HG03575 (cell line): Measurements from ENCODE around the gene TMIGD3.
"Not testable (repeated sequence)": the region's sequence is repeated elsewhere in the genome, so short reads cannot be mapped to it uniquely, and the experiment has no call there.

Experiments used
- ATAC-seq: cut with Tn5 transposase; IDR thresholded peaks from one replicate; pipeline ENCODE4 v1.9.1; 2021; ENCODE audit not compliant: unreplicated experiment, insufficient number of reproducible peaks, low FRiP score; ENCODE audit errors: extremely low read depth

TMIGD3 gene

DNA sequence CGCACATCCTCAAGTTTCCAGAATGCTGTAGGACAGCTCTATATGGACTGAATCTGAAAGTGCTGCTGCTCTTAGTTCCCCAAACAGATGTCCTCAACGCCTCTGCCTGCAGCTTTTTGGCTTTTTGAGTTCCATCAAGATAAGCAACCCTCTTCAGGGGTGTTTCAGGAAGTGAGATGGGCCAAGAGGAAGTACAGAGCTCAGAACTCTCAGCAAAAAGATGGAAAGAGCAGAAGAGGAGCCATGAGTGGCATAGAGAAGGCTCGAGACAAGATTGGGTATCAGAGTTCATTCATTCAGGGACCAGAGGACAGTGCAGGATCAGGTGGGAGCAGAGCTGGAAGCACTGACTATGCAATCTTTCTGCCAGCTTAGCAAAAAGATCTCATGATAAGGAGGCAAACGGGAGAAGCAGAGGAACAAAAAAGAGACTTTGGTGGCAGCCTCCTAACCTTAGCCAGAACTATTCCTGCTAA lies at the start of gene TMIGD3, which contains the start of gene ADORA3:
TSS of gene TMIGD3 (minus strand) at position 49 of the 476 bp plus-strand sequence. CDS start 279 bp downstream, outside the sequence.
TSS of gene ADORA3 (minus strand) at position 49 of the 476 bp plus-strand sequence. CDS start 279 bp downstream, outside the sequence.
- ATAC-seq = no peak

DNA sequence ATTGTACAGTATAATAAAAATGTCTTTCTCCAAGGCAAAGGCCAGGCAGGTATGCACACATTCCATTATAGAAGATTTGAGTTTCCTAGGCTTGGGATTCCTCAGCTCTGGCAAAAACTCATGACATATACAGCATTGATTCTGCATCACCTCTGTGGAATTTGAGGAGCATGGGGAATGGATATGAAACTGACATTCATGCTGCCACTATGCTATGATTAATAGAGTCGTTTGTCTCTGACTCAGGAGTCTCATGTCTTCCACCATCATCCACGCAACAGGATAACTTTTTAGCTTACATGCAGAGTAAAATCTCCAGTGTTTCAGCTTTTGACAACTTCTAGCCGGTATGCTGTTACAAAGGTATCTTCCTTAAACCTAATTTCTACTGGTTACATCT lies 49.8 kb upstream of the TMIGD3 start:
- ATAC-seq = no peak

DNA sequence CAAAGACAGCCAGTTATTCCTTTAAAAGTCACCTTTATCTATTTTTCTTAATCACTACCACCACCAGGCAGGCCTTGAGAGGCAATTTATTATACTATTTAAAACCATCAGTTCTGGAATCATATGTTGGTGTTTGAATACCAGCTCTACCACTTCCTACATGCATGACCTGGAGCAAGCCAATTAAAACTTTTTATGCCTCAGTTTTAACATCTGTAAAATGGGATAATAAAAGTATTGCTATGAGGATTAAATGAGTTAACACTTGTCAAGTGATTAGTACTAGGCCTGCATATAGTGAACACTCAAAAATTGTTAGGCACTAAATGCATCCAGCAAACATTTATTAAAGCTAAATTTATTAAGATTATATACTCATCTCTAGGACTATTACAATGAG lies 49.2 kb upstream of the TMIGD3 start:
- ATAC-seq = no peak

DNA sequence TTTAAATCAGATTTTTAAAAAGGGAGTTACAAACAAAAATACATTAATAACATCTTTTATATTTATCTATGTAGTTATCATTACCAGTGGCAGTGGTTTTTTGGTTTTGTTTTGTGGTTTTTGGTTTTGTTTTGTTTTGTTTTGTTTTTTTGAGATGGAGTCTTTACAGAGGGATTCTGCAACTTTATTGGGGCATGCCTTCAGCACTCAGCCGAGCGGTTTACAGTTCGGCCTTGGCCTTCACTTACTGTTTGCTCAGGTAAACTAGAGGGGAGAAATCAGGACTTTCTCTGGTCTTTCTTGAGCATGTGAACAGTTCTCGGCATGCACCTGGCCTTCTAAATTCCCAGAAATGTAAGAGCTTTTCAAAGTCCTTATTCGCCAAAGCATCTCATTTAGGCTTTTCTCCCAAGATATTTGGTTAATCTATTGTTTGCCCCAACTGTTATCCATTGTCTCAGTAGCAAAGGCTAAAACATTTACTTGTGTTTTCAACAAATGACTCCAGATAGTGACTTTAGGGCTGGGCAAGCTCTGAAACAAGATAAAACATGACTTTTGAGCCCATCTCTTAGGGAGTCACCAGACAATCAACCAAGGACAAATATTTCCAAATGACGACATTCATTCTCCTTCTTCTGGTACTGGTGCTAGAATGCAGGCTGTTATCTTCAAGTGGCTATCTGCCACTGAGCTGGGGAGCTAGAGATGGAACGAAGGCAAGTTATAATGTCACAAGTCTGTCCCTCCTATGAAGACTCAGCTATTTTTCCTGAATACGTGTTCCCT lies 48.4 kb upstream of the TMIGD3 start:
- ATAC-seq = no peak

DNA sequence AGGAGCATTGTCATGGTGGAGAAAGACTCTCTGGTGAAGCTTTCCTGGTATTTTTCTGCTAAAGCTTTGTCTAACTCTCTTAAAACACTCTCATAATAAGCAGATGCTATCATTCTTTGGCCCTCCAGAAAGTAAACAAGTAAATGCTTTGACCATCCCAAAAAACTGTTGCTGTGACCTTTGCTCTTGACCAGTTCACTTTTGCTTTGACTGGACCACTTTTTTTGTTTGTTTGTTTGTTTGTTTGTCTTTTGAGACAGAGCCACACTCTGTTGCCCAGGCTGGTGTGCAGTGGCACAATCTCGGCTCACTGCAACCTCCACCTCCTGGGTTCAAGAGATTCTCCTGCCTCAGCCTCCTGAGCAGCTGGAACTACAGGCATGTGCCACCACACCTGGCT lies 44.4 kb upstream of the TMIGD3 start:
- not testable (repeated sequence) for ATAC-seq

DNA sequence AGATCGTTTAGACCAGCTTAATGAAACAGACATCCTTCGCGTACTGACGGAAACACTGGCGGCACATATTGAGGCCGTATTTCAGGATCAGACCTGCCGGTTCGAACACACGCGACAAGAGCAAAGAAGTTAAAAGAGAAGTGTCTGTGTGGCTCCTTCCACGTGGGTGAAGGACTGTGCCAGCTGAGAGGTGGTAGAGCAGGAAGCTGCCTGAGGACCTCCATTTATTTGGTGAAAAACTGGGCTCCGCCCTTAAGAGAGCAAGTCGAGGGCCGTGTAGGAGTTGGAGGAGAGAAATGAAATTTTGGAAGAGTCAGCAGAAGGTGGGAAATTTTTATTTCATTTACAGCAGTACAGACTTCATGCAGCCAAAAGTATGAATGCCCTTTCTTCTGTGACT lies 38.8 kb upstream of the TMIGD3 start:
- ATAC-seq = no peak

DNA sequence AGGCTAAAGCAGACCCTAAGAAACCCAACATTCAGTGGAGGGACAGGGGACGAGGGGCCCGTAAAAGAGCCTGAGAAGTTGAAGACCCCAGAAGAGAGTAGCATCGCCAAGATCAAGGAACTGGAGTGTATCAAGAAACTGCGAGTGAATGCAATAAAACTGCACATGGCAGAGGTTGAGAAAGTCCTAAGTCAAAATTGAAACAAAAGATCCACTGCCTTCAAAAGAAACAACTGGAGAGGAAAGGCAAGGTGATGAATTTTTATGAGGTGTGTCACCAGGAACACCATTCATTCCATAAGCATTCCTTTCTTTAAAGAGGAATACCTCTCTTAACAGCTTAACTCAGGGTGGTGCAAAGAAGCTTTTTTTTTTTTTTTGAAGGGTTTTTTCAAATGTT lies 38.3 kb upstream of the TMIGD3 start:
- ATAC-seq = no peak

DNA sequence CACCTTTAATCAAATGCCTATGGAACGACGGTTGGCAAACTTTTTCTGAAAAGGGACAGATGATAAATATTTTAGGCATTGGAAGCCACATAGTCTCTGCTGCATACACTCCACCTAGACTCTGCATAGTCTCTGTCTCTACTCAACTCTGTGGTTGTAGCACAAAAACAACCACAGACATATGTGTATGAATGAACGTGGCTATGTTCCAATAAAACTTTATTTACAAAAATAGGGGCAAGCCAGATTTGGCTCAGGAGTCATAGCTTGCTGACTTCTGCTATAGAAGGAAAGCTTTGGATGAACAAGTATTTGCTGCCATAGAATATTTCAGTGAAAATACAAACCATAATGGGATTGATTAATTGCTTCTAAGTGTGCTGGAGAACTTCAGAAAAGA lies 37.5 kb upstream of the TMIGD3 start:
- ATAC-seq = no peak

DNA sequence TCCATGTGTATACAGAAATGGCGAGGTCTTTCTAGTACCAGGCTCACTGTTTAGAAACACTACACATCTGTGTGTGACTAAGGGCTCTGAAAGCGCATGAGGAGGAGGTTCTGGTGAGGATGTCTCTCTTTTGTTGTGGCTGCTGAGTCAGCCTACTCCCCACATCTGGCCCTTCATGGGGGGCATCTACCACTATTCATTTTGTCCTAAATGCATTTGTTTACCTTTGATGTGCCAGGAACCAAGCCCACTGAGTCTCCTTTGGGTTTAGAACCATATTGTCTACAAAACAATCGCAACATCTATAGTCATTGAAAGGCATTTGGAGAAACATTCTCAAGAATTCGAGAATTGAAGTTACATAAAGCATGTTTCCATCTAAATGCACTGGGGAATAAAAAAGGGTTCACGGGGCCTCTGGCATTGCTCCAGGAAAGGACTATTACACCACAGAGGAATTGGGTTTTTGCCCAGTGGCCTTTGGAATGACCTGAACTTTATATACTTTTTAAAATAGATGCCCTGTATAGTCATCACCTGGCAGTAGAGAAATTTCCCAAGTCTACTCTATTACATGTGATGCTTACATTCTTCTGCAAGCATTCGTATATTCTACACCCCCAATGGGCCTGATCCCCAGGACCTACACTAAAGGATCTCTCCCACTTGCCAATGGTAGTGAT lies 35.1 kb upstream of the TMIGD3 start:
- no peak for ATAC-seq

DNA sequence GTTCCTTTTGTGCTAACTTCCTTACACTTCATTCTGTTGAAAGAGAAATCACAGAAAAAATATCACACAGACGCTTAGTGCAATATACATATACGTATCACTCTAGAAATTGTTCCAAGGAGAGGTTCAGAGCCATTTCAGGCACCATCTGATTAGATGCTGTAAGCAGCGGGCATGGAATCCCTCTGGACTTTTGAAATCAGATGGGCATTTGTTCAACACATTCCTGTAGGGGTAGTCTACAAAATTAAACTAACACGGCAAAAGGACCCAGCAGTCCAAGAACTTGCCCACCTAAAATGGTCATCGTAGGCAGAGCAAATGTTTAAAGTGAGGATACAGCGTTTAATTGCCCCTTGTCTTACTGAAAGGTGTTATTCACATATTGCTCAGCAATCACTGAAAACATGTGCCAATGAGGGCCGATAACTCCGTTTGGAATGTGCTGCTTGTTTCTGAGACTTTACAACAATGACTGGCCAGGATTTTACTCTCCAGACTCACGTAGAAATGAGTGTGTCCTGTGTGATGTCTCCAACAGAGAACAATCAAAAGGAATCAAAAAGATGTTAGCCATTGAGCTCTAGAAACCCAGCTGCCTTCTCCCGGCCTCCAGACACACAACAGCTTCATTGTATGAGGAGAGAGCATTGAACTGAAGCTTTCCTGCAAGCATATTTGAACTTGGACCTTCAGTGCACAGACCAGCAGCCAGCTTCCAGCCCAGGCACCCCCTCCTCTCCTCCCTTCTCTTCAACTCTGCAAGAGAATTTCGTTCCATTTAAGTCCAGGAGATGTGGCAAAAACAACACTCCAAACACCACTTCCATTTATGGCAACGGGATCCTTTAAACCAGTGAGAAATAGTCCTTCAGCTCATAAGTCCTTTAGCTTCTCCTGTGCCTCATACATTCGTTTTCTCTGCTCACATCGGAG lies 32.1 kb upstream of the TMIGD3 start:
- no peak for ATAC-seq

DNA sequence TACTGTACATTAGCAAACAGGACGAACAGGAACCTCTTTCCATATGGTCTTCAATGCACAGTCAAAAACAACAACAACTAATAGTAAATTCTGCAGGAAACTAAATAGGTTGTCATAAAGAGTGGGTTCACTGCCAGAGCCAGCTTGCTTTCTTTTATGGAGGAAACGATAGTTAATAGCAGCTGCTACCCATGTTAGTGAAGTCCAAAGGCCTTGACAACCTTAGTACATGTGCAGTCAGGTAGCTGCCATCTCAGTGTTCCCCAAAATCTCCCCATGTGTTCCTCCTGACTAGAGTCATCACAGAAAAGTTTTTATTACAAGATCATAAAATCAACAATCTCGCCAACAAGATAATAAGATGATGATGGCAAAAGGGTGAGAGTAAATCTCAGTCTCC lies 16.6 kb upstream of the TMIGD3 start:
- no peak for ATAC-seq

DNA sequence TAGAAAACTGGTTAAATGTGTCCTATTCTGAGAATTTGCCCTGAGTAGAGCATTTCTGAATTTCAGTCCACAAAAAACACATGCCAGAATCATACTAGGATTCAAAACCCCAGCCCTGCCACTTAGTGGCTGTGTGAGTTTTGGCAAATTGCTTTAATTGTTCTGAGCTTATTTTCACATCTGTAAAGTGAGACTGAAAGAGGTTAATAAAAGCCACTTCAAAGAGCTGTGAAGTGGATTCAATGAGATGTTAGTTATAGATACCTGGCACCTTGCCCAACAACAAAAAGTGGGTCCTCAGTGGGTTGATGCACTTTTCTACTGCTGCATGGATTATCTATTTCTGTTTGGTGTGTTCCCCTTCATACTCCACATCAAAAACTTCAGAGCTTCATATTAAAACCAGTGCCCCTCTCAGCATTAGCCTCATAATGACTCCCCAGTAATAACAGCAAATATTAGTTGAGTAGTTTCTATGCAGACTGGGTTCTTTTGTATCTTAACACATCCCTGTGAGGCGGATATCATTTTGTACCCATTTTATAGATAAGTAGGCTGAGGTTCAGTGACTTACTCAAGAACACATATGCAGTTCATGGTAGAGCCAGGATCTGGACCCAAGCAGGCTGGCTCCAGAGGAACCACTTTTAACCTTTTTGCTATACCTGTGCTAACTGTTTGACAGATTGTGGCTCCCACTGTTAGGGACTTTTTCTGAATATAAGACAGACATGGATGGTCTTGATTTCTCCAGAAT lies 14.2 kb upstream of the TMIGD3 start:
- ATAC-seq = no peak

DNA sequence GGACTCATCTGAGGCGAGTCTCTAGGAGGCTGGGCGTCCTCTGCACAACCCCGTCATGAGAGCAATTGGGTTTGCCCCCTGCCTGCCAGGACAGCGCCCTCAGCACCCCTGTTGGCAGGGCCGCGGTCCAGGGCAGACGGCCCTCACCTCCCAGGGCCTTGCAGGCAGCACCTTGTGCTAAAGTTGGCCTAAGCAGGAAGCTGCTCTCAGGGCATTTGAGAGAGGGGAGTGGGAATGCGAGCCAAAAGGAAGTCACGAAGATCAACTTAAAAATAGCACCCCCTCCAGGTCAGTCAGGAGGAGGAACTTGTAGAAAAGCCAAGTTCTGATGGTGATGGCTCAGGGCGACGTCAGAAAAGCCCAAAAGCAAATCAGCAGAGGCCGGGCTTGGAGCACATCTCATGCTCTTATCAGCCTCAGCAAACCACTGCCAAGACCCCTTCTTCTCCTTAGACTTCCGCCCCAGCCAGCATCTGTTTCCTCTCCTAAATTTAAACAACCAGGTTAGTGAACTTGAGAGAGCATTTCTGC lies 12.6 kb upstream of the TMIGD3 start:
- no peak for ATAC-seq

DNA sequence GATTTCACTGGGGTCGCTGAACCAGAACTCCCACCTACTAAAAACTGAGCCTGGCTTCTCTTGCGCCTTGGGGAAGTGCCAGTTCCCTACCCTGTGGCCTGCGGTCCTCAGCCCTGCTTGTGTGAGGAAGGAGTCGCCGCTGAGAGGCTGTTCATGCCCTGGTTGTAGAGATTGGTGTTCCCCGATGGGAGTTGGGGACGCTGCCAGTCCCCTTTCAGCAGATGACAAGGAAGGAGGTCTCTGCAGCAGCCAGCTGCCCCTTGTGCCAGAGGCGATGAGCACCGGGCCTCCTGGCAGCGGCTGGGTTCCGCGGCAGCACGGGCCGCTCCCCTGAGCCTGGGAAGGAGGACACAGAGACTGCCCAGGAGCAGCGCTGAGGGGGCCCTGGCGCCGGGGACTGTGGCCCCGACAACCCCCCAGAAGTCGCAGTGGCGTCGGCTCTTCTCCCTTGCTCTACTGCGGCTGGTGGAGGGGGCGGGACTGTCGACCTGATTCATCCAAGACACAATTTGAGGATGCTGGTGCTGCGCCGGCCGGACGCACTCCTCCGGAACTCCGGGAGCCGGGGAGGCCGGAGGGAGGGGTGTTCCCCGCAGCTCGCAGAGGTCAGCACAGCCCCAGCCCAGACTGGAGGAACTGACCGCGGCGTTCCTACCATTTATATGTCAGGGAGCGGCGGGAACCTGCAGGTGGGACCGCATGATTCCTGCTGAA lies 12.0 kb upstream of the TMIGD3 start:
- no peak for ATAC-seq

DNA sequence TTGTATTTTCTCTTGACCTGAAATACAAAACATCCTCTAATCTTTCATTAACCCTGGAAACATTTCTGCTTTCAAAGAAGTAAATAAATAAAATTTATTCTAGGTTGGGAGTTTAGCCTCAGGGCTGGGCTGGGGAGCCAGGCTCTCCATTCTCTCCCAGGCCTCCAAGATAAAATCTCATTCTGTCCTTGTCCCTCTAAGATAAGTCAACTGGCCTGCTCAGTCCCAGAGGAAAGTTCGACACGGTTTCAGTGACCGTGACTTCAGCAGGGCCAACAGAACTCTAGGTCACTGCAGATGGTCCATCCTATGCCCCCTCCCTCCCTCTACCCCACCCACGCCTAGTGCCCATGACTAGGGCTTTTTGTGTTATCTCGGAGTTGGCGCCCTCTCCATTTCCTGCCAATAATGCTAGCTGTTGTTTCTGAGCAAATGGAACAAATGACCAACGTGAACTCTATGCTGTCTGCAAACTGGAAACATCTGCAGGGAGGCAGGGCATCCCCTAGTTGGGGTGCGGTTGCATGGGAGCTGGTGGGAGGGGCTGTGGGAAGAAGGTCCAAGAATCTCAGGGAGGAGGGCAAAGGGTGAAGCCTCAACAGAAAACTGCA lies 10.1 kb upstream of the TMIGD3 start:
- no peak for ATAC-seq

DNA sequence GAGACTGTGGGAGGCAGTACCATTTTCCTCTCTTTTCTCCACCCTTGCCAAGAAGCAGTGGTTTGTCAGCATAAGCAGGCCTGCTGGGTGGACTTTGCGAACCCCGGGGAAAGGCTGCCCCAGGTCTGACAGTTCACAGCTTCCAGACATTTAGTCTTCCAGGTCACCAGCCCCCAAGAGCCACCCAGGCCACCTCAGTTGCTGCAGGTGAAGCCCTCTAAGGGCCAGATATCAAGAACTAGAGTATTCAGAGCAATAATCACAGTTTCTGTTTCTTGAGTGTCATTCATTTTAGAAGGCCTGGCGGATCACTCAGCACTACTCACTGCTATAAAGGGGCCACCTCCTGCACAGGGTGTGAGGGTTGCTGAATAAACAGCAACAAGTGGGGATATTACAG lies 9.5 kb upstream of the TMIGD3 start:
- ATAC-seq = no peak

DNA sequence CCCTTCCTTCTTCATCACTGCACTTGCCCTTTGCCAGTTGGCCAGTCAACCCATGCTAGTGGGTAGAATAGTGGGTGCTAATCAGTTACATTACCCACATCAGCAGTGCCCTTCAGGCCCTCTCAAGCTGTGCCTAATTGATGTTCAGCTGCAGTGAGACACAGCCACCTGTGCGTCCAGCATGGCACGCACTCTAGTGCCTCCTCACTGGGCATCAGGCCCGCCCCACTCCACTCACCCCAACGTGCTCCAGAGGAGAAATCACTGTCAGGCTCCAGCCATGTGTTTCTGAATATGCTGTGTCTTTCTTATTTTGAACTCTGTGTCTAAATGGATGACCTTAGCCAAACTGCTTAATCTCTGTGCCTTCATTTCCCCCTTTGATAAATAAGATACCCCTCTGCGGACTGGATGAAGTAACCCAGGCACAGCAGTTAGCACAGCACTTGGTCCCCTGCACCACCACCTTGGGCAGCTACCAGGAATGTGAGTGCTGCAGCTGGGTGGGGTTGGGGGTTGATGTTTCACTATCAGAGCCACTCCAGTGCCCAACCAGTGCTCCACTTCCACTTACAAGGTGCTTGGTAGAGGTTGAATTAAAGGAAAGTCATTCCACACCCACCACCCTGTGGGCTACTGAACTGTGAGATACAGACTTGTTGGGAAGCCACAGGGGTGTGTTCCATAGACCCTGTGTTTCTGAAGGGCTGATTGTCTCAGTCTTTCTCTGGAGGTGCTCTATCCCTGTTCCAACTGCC lies 8.9 kb upstream of the TMIGD3 start:
- no peak for ATAC-seq
